Left colon (tissue), 2 donors: ENCODE results near the gene SPATA16. TPM values are rescaled to one million over a fixed set of nuclear protein-coding genes. Genes with fewer than 3 reads are reported as not detected.
"Not testable (repeated sequence)": the region's sequence is repeated elsewhere in the genome, so short reads cannot be mapped to it uniquely, and the experiment has no call there.

Experiments
- ATAC-seq: fragments of 200-7000 bp; cut with Tn5 transposase; one replicate; pipeline ENCODE4 v1.9.1; 2020; ENCODE audit warnings: mild to moderate bottlenecking, moderate library complexity
- DNase-seq, 2 donors: peaks; one replicate each; pipeline ENCODE4 v3.0.0-alpha.2; 2020
- intact Hi-C, 2 donors: fragments of 100-400 bp; cut with DNase I in 1 of 2; cut with micrococcal nuclease in 1 of 2; formaldehyde crosslinking; loops; one replicate each; pipeline versions ENCODE4 v1.11.2 to v1.14.0; 2022; cut with DNase I, micrococcal nuclease
- total RNA-seq, 2 donors: library from RNA; stranded (reverse); fragmentation: NEBNext Ultra II Directional; extraction: Animal tissue kit (Norgen Biotek cat#: 25700); gene quantifications; one replicate each; pipeline ENCODE4 v1.2.1, GENCODE V29; 2021
- donor health status: DM: no; HTN: no; CAD: no.
- donor health status: DM: yes; HTN: yes; CAD: no.

The SPATA16 gene
- total RNA-seq, 2 donors from 2014 or later = not detected

GRCh38 chr3:172974969-172975368 lies 166.1 kb downstream of the SPATA16 start:
- ATAC-seq = no peak
- intact Hi-C loops = no loop called here
- DNase-seq = no peak

- DNase-seq (no peak), ATAC-seq (no peak)
- intact Hi-C loops = no loop called here
Observed at GRCh38 chr3:172973799-172974198, 167.2 kb downstream of the SPATA16 start.

DNA sequence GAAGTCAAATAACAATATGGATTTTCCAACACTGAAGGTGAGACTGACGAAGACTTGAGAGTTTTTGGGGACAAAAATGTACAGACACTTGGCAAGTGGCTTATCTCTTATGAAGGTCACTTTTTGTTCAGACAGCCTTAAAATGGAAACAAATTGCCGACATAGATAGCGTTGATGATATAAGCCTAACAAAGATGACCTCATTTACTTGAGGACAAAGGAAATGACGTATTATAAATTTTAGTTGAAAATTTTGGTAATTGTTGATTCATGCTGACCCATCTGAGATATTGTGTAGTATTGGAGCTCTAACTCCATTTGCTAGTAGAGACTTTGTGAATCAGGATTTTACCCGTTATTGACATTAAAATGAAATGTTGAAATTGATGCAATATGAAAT lies 168.3 kb downstream of the SPATA16 start:
- intact Hi-C loops = no loop called here
- DNase-seq (no peak), ATAC-seq (no peak)

DNA sequence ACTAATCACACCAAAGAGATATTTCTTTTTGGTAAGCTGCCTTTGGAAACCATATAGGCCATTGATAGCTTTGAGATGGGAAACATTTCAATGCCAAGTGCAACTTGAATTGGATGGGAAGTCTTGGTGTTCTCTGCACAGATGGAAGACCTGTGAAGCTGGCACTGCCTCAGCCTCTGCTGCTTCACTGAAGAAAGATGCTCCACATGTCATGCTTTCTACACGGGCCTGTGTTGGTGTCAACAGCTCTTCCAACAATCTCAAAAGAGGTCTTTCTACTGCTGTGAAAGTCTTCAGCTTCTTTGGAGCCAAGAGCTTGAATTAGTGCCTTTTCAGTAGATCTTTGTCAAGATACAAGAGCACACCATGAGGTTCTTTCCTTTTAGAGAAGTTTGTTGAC lies 169.0 kb downstream of the SPATA16 start:
- ATAC-seq (no peak), DNase-seq (no peak)
- intact Hi-C loops = no loop called here

DNA sequence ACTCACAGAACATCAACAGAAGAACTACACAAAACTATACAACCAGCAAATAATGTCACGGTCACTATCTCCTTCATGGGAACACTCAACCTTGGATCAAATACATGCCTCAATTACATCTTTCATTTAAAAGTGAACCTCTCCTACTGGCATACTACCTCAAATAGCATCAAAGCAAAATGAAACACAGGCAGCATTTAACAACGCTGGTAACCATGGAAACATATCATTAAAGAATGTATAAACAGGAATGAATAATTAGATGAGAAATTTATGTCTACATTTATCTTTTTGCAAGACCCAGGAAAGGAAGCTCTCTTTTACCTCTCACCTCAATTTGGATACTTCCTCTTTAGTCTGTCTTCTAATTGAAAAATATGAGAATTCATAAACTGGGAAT lies 172.4 kb downstream of the SPATA16 start:
- no peak for ATAC-seq
- intact Hi-C loops = no loop called here
- no peak for DNase-seq

GRCh38 chr3:172965256-172965655 lies 175.8 kb downstream of the SPATA16 start:
- intact Hi-C loops = no loop called here
- ATAC-seq (no peak), DNase-seq (no peak)

DNA sequence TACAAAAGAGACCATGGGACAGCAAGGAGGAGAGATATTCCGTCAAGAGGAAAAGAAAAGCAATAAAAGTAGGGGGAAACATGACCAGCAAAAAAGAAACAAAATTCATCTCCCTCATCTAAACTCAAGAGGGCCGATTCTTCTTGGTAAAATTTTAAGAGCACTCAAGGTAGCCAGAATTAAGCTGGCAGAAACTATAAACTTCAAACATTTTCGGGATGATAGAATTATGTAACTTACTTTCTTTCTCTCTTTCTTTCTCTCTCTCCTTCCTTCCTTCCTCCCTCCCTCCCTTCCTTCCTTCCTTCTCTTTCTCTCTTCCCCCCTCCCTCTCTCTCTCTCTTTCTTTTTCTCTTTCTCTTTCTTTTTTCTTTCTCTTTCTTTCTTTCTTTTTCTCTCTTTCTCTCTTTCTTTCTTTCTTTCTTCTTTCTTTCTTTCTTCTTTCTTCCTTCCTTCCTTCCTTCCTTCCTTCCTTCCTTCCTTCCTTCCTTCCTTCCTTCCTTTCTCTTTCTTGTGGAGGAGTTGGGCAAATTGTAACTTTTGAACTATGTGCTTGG lies 180.3 kb downstream of the SPATA16 start:
- DNase-seq, intact Hi-C loops, ATAC-seq: not testable (repeated sequence)

- ATAC-seq (no peak), DNase-seq (no peak)
- intact Hi-C loops = no loop called here
Observed at GRCh38 chr3:172958565-172958964, 182.5 kb downstream of the SPATA16 start.

DNA sequence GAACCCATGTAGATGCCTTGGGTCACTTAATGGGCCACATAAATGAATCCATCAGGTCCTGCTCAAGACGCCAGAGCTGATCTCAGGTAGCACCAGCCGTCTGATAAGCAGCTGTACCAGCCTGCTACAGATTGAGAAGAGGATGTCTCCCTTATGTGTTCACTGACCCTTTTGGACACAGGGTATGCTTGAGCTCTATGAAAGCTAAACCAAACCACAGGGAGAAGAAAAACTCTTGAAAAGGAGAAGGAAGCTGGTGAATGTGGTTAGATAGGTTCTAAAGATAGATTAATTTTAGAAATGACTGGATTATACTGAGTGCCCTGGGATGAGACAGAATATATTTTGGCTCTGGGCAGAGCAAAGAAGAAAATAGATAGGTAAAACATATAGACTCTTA lies 187.5 kb downstream of the SPATA16 start:
- DNase-seq (no peak), ATAC-seq (no peak)
- intact Hi-C loops = no loop called here

- intact Hi-C loops = no loop called here
- no peak for DNase-seq
- ATAC-seq = no peak
Observed at GRCh38 chr3:172951511-172951910, 189.5 kb downstream of the SPATA16 start.

DNA sequence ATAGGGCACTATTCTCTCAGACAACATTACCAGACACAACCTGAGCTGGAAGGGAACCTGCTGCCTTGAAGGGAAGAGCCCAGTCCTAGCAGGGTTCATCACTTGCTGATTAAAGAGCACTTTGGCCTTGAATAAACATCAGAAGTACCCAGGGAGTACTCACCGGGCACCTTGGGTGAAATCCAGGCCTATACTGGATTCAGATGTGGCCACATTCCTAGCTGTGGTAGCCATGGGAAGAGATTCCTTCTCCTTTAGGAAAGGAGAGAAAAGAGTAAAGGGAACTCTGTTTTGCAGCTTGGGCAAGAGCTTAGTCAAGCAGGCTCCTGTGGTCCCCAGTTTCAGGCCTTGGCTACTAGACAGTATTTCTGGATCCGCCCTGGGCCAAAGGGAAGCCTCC lies 195.0 kb downstream of the SPATA16 start:
- intact Hi-C loops = no loop called here
- DNase-seq (no peak), ATAC-seq (no peak)

- ATAC-seq (no peak), DNase-seq (no peak)
- intact Hi-C loops = no loop called here
Observed at GRCh38 chr3:172939651-172940293, 201.3 kb downstream of the SPATA16 start.

DNA sequence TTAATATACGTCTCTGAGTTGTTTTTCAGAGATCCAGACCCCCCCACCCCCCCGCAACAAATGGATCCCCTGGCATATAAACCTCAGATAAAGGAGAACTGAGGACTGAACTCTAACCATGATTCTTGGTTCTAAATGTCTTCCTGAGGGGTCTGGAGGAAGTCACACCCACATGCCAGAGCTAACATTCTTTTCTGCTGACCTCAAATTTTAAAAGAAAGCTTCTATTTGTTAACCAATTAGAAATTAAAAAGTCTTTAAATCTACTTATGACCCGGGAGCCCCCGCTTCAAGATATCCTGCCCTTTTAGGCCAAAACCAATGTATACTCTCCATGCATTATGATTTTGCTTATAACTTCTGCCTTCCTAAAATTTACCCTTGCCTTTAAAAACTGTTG lies 202.2 kb downstream of the SPATA16 start:
- ATAC-seq = no peak
- no peak for DNase-seq
- intact Hi-C loops = no loop called here

DNA sequence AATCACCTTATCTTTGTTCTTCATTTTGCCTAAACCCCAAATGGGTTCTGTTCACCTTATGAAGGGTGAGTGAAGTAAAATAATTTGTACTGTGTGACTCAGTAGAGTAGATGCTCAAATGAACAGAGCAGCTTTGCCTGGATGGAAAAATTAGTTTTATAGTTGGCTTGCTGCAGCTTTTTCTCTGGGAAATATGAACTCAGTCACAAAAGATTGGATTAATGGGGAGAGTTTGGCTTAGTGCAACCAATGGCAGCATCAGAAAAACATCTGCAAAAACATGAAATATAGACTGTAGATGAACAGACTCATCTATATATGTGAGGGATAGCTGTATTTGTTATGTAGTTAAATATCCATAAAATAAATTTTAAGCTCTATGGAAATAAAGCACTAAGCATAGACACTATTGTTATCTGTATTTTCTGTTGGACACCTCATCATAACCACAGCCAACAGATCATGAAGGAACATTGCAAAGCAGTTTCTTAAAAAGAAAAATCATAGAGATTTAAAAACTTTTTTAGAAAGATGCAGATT lies 209.2 kb downstream of the SPATA16 start:
- intact Hi-C loops = no loop called here
- DNase-seq (no peak), ATAC-seq (no peak)

DNA sequence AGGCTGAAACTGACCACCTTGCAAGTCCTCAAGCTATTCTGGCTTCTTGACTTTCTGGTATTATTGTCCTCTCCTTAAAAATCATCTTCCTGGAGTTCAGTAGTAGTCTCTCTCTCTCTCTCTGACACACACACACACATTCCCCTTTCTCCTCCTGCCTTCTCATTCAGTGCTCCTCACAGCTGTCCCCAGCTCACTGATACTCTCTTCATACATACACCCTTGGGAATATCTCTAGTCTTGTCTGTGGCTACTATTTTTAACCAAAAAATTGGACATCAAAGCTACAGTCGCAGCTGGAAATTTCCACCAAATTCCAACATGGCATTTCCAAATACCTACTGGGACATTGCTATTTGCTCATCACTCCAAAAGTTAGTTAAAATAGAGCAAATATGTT lies 211.6 kb downstream of the SPATA16 start:
- no peak for DNase-seq
- intact Hi-C loops = no loop called here
- ATAC-seq = no peak

- intact Hi-C loops = no loop called here
Observed at GRCh38 chr3:172924546-172924945, 216.5 kb downstream of the SPATA16 start.

DNA sequence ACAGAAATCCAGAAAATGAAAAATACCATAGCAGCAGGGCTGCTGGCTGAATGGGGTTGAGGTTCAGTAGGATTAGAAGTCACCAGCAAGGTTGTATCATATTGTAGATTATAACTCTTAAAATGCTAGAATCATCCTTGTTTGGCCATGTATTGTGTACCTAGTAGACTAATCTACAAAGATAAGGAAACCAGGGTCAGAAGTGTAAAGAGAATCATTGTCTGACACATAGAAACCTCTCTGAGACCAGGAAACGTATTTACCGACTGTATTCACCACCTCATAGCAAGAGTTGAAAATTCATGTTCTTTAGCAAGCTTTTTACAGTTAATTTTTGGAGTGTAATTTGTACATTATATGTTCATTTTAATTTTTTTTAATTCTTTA lies 221.7 kb downstream of the SPATA16 start:
- ATAC-seq (no peak), DNase-seq (no peak)
- intact Hi-C loops = no loop called here

More at GRCh38 chr3:172924546-172924945, 216.5 kb downstream of the SPATA16 start:
- DNase-seq (no peak), ATAC-seq (no peak)

- ATAC-seq (no peak), DNase-seq (no peak)
- intact Hi-C loops = no loop called here
Observed at GRCh38 chr3:172918568-172919296, 222.3 kb downstream of the SPATA16 start.

- ATAC-seq = no peak
- intact Hi-C loops = no loop called here
- DNase-seq = no peak
Observed at GRCh38 chr3:172918165-172918564, 222.9 kb downstream of the SPATA16 start.

DNA sequence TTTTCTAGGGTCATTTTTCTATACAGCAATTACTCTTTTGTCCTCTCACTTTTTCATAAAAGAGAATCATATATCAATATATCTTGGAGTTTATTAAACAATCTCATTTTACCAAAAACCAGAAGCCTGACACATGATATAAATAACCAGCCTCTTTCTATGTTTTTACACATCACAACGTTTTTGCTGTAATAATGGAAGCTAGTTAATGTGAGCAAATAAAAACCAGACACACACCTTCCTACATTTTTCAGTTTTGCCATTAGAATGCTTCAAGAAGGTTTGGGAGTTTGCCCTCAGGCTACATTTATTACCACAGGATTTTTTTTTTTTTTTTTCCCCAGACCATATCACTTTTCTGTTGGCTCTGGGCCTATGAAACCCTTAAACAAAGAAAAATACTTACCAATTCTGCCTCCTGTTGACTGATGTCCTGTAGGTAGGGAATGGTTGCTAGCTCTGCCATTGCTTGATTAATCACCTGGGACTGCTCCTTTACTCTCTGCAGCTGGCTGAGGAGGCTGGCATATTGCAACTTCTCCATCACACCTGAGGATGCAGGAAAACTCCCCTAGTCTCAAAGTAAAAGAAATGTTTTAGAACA lies 225.0 kb downstream of the SPATA16 start:
- DNase-seq (no peak), ATAC-seq (no peak)
- intact Hi-C loops = no loop called here
